ENCODE data around the gene SYDE2. TPM values are rescaled to one million over a fixed set of nuclear protein-coding genes. Genes with fewer than 3 reads are reported as not detected.

SYDE2 gene
- total RNA-seq, 1 donor from 2014 or later, result 23.8 TPM

DNA sequence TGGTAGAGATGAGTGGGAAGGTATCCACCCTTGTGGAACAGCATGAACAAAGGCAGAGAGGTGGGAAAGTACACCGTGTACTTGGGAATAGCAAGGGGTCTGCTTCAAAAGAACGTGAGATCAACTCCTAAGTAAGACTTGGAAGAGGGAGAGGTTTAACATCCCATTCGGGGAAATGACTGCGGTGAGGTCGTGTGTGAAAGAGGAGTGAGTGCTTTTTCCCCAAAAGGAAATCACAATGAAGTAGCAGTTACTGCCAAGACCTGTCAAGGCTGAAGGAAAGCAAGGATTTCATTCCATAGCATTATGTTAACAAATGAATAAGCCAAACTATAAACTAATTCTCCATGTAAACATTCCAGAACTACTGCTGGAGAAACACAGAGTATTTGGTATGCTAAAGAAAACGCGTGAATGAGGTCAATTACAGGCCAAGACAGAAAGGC, 20.0 kb upstream of the SYDE2 start:
- Histone ChIP-seq H3K36me3 (no peaks in the 10 kb centered on the region), H3K4me1 (peaks cover 9% of the 10 kb centered on the region), H3K27ac (no peak overlapping the region), H3K4me3 (no peak overlapping the region), H3K27me3 (no peaks in the 10 kb centered on the region), H3K9me3 (no peaks in the 10 kb centered on the region)
- DNase-seq, result no peak
- TF ChIP-seq, protein P1, sequence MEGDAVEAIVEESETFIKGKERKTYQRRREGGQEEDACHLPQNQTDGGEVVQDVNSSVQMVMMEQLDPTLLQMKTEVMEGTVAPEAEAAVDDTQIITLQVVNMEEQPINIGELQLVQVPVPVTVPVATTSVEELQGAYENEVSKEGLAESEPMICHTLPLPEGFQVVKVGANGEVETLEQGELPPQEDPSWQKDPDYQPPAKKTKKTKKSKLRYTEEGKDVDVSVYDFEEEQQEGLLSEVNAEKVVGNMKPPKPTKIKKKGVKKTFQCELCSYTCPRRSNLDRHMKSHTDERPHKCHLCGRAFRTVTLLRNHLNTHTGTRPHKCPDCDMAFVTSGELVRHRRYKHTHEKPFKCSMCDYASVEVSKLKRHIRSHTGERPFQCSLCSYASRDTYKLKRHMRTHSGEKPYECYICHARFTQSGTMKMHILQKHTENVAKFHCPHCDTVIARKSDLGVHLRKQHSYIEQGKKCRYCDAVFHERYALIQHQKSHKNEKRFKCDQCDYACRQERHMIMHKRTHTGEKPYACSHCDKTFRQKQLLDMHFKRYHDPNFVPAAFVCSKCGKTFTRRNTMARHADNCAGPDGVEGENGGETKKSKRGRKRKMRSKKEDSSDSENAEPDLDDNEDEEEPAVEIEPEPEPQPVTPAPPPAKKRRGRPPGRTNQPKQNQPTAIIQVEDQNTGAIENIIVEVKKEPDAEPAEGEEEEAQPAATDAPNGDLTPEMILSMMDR (IDR thresholded peaks at IDR 0.05), result no peak
- intact Hi-C loops (cut with DNase I), result no loop called here
- ATAC-seq, result no peak

DNA sequence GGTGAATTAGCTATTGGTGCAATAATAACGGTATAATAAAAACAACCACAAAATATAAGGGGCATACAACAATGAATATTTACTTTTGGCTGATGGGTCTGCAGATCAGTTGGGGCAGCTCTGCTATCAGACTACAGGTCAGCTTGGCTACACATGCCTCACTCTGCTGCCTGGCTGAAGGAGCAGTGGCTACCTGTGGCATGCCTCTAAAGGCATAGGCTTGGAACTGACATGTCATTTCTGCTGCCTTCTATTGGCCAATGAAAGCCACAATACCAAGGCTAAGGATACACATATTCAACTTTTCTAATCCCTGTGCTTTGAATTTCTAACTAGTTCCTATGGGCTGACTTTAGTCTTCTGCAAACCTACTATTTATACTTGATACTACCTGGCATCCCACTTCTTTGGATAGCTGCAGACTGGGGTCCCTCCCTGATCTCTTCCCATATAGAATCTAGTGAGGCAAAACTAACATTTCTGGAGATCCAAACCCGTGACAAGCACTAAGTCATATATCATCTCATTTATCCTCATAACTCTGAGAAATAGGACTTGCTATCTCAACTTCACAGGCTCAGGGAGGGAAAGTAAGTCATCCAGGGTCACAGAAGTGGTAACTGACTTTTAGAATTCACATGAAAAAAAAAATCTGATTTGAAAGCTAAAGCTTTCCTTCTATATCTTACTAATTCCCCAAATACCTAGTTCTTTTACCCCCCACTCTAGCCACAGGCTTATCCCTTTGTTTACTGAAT, 19.2 kb upstream of the SYDE2 start:
- H3K36me3 ChIP-seq, result no peaks in the 10 kb centered on the region
- H3K9me3 ChIP-seq, result no peaks in the 10 kb centered on the region
- intact Hi-C loops (cut with DNase I), result no loop called here
- peaks cover 3% of the 10 kb centered on the region for H3K4me1 ChIP-seq
- TF ChIP-seq, protein P1 (IDR thresholded peaks at IDR 0.05), result no peak
- ATAC-seq (no peak), DNase-seq (no peak)
- H3K4me3 ChIP-seq, result no peak overlapping the region
- H3K27ac ChIP-seq, result no peak overlapping the region
- H3K27me3 ChIP-seq, result no peaks in the 10 kb centered on the region

DNA sequence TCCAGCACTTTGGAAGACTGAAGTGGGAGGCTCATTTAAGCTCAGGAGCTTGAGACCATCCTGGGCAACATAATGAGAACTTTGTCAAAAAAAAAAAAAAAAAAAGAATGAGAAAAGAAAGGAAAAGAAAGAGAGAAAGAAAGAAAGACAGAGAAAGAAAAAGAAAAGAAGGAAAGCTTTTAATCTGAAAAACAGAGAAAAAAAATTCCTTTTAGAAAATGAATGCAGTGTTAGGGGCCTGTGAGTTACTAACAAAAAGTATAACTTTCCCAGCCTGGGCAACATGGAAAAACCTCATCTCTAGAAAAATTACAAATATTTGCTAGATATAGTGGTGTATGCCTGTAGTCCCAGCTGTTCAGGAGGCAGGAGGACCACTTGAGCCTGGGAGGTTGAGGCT, 15.9 kb upstream of the SYDE2 start:
- ATAC-seq, result no peak
- TF ChIP-seq, protein P1 (IDR thresholded peaks at IDR 0.05), result no peak
- Histone ChIP-seq H3K27me3 (no peaks in the 10 kb centered on the region), H3K27ac (no peak overlapping the region), H3K4me3 (no peak overlapping the region), H3K36me3 (no peaks in the 10 kb centered on the region), H3K9me3 (no peaks in the 10 kb centered on the region), H3K4me1 (no peaks in the 10 kb centered on the region)
- intact Hi-C loops (cut with DNase I), result no loop called here
- no peak for DNase-seq

DNA sequence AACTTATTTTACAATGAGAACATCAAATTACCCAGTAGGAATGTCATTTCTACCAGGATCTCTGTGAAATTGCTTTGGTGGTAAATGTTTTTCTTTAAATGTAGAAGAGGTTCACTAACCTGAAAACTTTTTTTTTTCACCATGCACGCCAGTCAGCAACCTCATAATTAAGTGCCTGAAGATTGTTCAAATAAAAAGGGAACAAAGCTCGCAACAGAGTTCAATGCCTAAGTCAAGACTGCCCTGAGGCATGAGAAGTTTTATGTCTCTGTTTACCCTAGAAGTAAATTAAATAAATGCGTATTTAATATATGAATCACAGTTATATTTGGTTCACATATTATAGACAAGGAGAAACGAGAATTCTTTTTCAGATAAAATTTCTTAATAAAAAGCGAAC, 13.8 kb upstream of the SYDE2 start:
- H3K36me3 ChIP-seq, result no peaks in the 10 kb centered on the region
- intact Hi-C loops (cut with DNase I), result no loop called here
- H3K27me3 ChIP-seq, result no peaks in the 10 kb centered on the region
- H3K27ac ChIP-seq, result no peak overlapping the region
- ATAC-seq (no peak), DNase-seq (no peak)
- no peaks in the 10 kb centered on the region for H3K4me1 ChIP-seq
- H3K4me3 ChIP-seq, result no peak overlapping the region
- TF ChIP-seq, protein P1 (IDR thresholded peaks at IDR 0.05), result no peak
- no peaks in the 10 kb centered on the region for H3K9me3 ChIP-seq

DNA sequence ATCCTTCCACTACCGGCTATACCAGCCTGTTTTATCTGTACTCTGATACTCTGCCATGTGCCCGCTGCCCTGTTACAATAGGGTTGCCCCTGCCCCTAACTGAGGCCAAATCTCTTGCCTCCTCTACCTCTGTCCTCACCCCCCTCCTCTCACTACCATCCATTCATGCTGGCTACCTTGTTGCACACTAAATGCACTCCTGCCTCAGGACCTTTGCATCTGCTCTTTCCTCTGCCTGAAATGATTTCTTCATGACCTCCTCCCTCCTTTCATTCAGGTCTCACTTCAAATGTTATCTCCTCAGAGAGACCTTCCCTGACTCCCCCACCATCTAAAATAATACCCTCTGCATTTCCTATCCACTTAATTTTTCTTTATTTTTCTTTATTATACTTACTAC, 7.7 kb upstream of the SYDE2 start:
- Histone ChIP-seq H3K9me3 (no peaks in the 10 kb centered on the region), H3K27me3 (no peaks in the 10 kb centered on the region), H3K27ac (no peak overlapping the region), H3K36me3 (no peaks in the 10 kb centered on the region), H3K4me1 (no peaks in the 10 kb centered on the region), H3K4me3 (no peak overlapping the region)
- ATAC-seq (no peak), DNase-seq (no peak)
- intact Hi-C loops (cut with DNase I), result no loop called here
- TF ChIP-seq, protein P1 (IDR thresholded peaks at IDR 0.05), result no peak

All from upper lobe of right lung (tissue), 1 donor.